EL (cell line): ENCODE data around the gene FAM136A.
"Not testable (repeated sequence)": the region's sequence is repeated elsewhere in the genome, so short reads cannot be mapped to it uniquely, and the experiment has no call there.

Experiments
- DNase-seq: peaks from one replicate; pipeline ENCODE4 v3.0.0-alpha.2; 2016

The FAM136A gene

DNA sequence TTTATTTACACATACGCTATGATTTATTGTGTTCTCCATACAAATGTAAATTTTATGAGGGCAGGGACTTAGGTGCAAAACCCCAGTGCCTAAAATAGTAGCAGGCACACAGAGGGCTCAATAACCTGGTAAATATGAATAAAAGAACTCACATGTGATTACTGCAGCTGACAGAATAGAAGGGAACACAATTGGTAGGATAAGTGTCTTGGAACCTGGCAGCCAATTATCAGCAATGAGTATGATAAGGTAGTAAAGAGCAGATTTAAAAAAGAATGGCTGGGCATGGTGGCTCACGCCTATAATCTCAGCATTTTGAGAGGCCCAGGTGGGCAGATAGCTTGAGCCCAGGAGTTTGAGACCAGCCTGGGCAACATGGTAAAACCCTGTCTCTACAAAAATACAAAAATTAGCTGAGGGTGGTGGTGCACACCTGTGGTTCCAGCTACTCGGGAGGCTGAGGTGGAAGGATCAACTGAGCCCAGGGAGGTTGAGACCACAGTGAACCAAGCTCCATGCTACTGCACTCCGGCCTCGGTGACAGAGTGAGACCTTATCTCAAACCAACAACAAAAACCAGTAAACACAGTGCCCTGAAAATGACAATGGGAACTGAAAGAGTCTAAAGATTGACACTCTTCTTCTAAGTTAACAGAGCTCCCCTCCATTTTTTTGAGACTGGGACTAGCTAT, 18.2 kb downstream of the FAM136A start:
- no peak for DNase-seq

- no peak for DNase-seq
Observed at GRCh38 chr2:70282439-70282838, 19.4 kb downstream of the FAM136A start.

DNA sequence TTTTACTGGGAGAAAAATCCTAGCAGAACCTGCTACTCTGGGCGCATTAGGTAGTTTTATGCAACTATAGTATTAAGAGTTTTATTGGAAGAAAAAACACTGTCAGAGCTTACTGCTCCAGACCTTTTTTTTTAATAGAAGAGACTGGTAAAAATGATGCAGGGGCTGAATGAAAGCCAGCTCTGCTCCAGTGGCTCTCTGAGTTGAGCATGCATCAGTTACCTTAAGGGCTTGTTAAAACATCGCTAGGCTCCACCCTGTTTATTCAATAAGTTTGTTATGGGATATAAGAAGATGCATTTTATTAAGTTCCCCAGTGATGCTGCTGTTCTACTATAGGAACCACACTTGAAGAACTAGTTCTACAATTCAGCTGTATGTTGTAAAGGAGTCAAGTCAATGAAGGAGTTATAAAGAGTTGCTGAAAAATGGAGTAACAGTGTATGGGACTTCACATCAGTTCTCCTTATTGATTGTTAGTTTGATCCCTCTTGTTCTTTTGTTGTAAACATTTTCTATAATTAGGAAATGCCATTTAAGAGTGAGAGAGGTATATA, 21.5 kb downstream of the FAM136A start:
- DNase-seq, result no peak

- no peak for DNase-seq
Observed at GRCh38 chr2:70270323-70270722, 31.5 kb downstream of the FAM136A start.

- not testable (repeated sequence) for DNase-seq
Observed at GRCh38 chr2:70269422-70270302, 32.2 kb downstream of the FAM136A start.

DNA sequence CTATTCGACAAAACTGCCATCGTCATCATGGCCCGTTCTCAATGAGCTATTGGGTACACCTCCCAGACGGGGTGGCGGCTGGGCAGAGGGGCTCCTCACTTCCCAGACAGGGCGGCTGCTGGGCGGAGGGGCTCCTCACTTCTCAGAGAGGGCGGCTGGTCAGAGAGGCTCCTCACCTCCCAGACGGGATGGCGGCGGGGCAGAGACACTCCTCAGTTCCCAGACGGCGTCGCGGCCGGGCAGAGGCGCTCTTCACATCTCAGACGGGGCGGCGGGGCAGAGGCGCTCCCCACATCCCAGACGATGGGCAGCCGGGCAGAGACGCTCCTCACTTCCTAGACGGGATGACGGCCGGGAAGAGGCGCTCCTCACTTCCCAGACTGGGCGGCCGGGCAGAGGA, 34.9 kb downstream of the FAM136A start:
- not testable (repeated sequence) for DNase-seq

- DNase-seq, result no peak
Observed at GRCh38 chr2:70261501-70261900, 40.4 kb downstream of the FAM136A start.

GRCh38 chr2:70258532-70258875, 43.4 kb downstream of the FAM136A start:
- DNase-seq, result peak; percentile 33

DNA sequence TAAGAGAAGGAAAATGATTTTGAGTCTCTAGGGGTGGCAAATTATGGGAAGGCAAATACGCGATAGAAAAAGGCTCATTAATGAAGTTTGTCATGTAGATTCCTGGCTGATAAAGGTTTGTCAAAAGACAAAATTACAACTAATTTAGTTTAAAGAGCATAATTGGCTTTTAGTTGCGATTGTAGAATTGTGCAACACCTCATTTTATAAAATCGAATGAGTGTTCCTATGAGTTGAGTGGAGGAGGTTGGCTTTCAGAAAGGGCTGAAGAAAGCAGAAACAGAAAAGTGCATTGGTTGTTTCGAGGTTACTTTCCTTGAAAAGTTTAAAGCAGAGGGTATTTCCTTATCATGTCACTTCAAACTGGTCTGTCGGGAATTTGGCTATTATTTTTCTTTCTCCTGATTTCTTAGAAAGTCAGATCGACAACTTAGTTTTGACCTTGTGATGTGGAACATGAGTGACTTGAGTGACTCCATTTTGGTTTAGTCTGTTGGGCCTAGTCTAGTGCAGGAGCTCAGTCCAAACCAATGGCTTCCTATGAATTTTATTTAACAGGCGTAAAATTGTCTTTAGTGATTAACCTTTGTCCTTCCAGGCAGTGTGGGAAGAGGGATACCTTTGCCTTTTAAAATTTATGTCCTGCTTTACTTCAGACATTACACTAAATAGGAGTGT, 46.1 kb downstream of the FAM136A start:
- no peak for DNase-seq

DNA sequence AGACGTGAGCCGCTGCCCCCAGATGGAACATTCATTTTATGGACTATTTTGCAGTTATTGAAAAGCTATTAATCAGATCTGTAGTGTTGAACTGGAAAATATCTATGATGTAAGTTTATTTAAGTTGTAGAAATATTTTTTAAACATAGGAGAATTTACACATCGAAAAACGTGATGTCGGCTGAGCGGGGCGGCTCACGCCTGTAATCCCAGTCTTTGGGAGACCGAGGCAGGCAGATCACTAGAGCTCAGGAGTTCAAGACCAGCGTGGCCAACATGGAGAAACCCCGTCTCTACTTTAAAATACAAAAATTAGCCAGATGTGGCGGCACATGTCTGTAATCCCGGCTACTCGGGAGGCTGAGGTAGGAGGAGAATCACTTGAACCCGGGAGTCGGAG, 51.4 kb downstream of the FAM136A start:
- no peak for DNase-seq

- peak; percentile 98 for DNase-seq
Observed at GRCh38 chr2:70248181-70248847, 53.6 kb downstream of the FAM136A start, which contains the start of gene TIA1. TIA1 (minus strand) TSS chr2:70248628; CDS start chr2:70248430, 198 bp downstream.

DNA sequence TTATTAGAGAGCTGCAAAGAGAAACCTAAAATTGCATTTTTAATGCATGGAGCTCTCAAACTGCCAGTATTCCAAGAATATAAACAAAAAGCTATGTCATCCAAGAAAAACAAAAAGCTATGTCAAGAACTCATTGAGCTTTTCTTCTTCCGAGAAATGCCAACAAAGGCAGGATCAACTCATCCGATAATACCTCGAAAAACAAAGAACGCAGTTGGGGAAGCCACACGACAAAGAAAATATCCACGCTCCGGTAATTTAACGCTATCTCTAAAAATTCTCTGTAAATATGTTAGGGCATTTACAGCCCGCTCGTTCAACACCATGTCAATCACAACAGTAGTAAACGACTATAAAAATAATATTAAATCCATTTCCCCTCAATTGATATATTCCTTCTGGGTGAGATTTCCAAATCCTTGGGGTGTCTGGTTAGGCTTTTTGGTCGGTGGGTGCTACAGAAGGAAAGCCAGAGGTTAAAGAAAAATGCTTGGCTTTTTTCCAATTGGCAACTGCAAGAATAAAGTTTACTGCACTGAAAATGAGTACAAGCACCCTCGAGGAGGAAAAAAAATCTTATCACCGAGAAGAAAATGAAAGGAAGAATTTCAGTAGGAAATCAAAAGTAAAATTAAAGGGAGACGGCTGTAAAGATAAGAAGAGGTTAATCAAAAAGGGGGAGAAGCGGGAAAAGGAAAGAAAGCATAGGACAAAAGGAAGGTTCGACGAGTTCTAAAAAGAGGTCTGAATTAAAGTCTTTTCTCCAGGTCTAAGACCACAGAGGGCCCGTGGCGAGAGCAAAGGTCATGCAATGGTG, 54.3 kb downstream of the FAM136A start:
- DNase-seq, result peak; percentile 26
